Measurements from ENCODE around the gene ATG101. TPM values are rescaled to one million over a fixed set of nuclear protein-coding genes. Genes with fewer than 3 reads are reported as not detected.

Gene ATG101
- total and polyA plus RNA-seq, 2 of the 8 experiments (the other 6 are each of a cell fraction or from before 2014, with no cell fraction given): 49.8 to 55.9 TPM

DNA sequence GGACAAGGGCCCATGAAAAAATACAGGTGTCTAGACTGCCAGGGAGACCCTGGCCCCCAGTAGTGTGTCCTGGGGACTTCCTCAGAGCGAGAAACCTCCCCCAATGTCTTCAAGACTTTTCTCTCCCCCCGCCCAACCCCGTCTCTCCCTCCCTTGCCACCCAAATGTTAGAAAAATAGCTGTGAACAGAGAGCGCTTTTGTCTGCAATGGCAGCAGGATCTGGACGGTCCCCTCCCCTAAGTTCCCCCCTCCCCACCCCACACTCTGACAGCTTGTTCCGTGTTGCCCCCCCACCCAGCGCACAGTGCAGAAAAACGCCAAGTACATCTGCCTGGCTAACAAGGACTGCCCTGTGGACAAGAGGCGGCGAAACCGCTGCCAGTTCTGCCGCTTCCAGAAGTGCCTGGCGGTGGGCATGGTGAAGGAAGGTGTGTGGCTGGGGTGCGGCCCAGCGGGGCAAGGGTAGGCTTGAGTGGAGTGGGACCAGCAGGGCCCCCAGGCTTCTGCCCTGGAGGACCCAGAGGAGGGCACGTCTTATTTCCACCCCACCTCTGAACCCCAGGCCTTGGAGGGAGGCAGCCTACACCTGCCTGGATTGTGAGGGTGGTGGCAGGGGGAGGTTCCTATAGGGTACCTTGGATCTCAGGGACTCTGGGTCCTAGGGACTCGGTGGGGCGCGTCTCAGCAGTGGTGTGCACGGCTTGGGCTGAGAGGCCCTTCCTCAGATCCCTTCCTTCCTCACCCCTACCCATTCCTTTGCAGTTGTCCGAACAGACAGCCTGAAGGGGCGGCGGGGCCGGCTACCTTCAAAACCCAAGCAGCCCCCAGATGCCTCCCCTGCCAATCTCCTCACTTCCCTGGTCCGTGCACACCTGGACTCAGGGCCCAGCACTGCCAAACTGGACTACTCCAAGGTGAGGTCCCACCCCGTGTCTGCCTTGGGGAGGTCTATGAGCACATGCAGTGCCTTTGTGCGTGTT is 13.8 kb upstream of the ATG101 start:
- DNase-seq (ENCODE audit: low read depth in 1 of 2, low spot score in 2 of 2) (no peak), FAIRE-seq (no peak)
- ChIA-PET POLR2A (ENCODE audit: partially characterized antibody) (interaction anchor here (0.9 to 1.7 kb wide), 5 partner anchors 7 to 17 kb away, joined by 3 to 8 read pairs (median 4); no protein-coding TSS in a partner anchor), CTCF (ENCODE audit: partially characterized antibody) (interaction anchor here (0.9 to 34.1 kb wide), 13 partner anchors 9 to 34 kb away, joined by 3 to 1022 read pairs (median 5); partner anchors contain the start of gene ATG101)
- Histone ChIP-seq H3K4me1 (replicated peaks in 1 of 4; ENCODE audit: control insufficient read depth in 3 of 4, insufficient read depth in 4 of 4, low read length in 3 of 4) (peaks cover 0 to 10% (median 3%) of the 10 kb centered on the region in 4 experiments; a peak in 5 of 7 replicates), H3K4ac (replicated peaks; ENCODE audit: insufficient read length, low read depth, low read length) (no peak overlapping the region), H3K79me2 (ENCODE audit: control insufficient read depth in 1 of 2, insufficient read depth in 2 of 2, low read length in 2 of 2) (no peaks in the 10 kb centered on the region), H2AK5ac (ENCODE audit: low read depth, low read length) (no peak overlapping the region), H3K18ac (ENCODE audit: extremely low read depth, low read length) (no peak overlapping the region), H3K4me2 (ENCODE audit: insufficient read depth in 1 of 2, low read depth in 2 of 2, low read length in 2 of 2) (no peak overlapping the region), H3K9ac (replicated peaks in 1 of 4; ENCODE audit: extremely low read depth in 1 of 4, low read depth in 3 of 4, low read length in 3 of 4) (no peak overlapping the region), H2BK12ac (ENCODE audit: low read depth, low read length) (no peak overlapping the region), H3K9me3 (ENCODE audit: insufficient read depth in 2 of 2, low read depth in 1 of 2, low read length in 1 of 2) (no peaks in the 10 kb centered on the region), H3K79me1 (ENCODE audit: low read depth, low read length) (no peaks in the 10 kb centered on the region; the same call in 1 of the 2 replicates), H3K23me2 (ENCODE audit: low read depth, low read length) (peaks cover 6% of the 10 kb centered on the region; the same call in 1 of the 2 replicates), H3K56ac (replicated peaks; ENCODE audit: insufficient read length, low read depth, low read length) (no peak overlapping the region), H2BK20ac (ENCODE audit: low read length) (no peak overlapping the region), H2BK5ac (ENCODE audit: low read depth, low read length) (no peak overlapping the region), H3K14ac (ENCODE audit: insufficient read length) (no peak overlapping the region), H4K5ac (ENCODE audit: insufficient read length, low read depth, low read length) (no peak overlapping the region), H4K91ac (replicated peaks; ENCODE audit: insufficient read length, low read length) (no peak overlapping the region), H2BK120ac (replicated peaks; ENCODE audit: low read depth, low read length) (no peak overlapping the region), H3K27me3 (replicated peaks in 1 of 4; ENCODE audit: control insufficient read depth in 3 of 4, extremely low read depth in 1 of 4, insufficient read depth in 3 of 4, low read length in 3 of 4) (peaks cover 0 to 19% (median 13%) of the 10 kb centered on the region in 4 experiments; a peak in 5 of 7 replicates), H4K20me1 (replicated peaks in 1 of 2; ENCODE audit: control insufficient read depth in 1 of 2, insufficient read depth in 2 of 2, low read length in 2 of 2) (peaks cover 2 to 19% of the 10 kb centered on the region in 2 experiments), H2AFZ (ENCODE audit: low read length) (no peak overlapping the region), H3K36me3 (ENCODE audit: control insufficient read depth in 2 of 4, insufficient read depth in 4 of 4, low read length in 3 of 4) (peaks cover 0 to 9% (median 5%) of the 10 kb centered on the region in 4 experiments; a peak in 4 of 8 replicates), H2BK15ac (ENCODE audit: low read length) (no peak overlapping the region), H3K23ac (ENCODE audit: insufficient read length) (no peak overlapping the region), H3K4me3 (ENCODE audit: extremely low read depth in 1 of 4, insufficient read depth in 2 of 4, low read depth in 3 of 4, low read length in 4 of 4) (no peak overlapping the region), H4K8ac (ENCODE audit: extremely low read depth, insufficient read depth, low read length) (no peak overlapping the region), H3K27ac (ENCODE audit: low read depth, low read length) (no peak overlapping the region)
- TF ChIP-seq PHF8 (conservative IDR thresholded peaks at IDR 0.05; ENCODE audit: low read depth, low read length) (no peak), RAD21 (IDR thresholded peaks at IDR 0.05 in 1 of 2, conservative IDR thresholded peaks at IDR 0.05 in 1 of 2; ENCODE audit: low read depth in 2 of 2, low read length in 2 of 2) (no peak), SUZ12 (IDR thresholded peaks at IDR 0.05; ENCODE audit: low read length) (no peak), SRF (IDR thresholded peaks at IDR 0.05; ENCODE audit: low read depth, low read length) (no peak)
- WGBS, 2 experiments (ENCODE audit: extremely low coverage in 1 of 2, insufficient coverage in 1 of 2, insufficient read length in 1 of 2, insufficient replicate concordance in 2 of 2, low coverage in 1 of 2, low lambda C conversion rate in 2 of 2, missing lambda C conversion rate in 1 of 2): 83% methylated on average over 22 of the region's 27 CpGs; no CpG with 5 or more reads in 1 of the 2 experiments

Data from H1 (cell line).